GM18507 (cell line): Measurements from ENCODE around the gene TNIK.
"Not testable (repeated sequence)": the region's sequence is repeated elsewhere in the genome, so short reads cannot be mapped to it uniquely, and the experiment has no call there.

ENCODE experiments used
- DNase-seq: peaks from one replicate; pipeline ENCODE4 v3.0.0; 2011; ENCODE audit warnings: low read depth; ENCODE audit not compliant: insufficient read length; ENCODE audit errors: extremely low spot score
- FAIRE-seq: peaks from 2 replicates; lab custom pipeline; 2011; peaks lifted over from hg19 to GRCh38; lab: Jason Lieb, UNC

Gene TNIK

DNA sequence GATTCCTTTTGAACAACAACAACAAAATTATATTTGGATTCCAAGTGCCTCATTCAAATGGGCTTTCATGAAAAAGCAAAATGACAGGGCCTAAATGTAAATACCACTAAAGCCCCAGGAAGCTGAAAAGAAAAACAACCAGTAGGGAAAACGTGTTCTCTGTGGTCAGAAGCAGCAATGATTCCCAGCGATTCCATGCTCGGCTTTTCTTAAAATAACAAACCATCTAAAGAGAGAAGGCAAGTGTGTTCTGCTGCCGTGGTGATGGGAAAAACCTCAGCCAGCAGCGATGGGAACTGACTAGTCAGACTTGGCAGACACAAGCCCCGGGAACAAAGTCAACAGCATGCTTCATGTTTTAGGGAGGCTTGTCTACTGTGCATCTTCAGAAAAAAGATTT, 153.6 kb downstream of the TNIK start:
- DNase-seq (no peak), FAIRE-seq (no peak)

GRCh38 chr3:171305823-171306222, 154.4 kb downstream of the TNIK start:
- not testable (repeated sequence) for DNase-seq, FAIRE-seq

DNA sequence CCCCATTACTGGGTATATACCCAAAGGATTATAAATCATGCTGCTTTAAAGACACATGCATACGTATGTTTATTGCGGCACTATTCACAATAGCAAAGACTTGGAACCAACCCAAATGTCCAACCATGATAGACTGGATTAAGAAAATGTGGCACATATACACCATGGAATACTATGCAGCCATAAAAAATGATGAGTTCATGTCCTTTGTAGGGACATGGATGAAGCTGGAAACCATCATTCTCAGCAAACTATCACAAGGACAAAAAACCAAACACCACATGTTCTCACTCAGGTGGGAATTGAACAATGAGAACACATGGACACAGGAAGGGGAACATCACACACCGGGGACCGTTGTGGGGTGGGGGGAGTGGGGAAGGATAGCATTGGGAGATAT, 155.7 kb downstream of the TNIK start:
- DNase-seq, FAIRE-seq: not testable (repeated sequence)

- not testable (repeated sequence) for FAIRE-seq, DNase-seq
These were observed 156.2 kb downstream of the TNIK start for GRCh38 chr3:171304017-171304416.

DNA sequence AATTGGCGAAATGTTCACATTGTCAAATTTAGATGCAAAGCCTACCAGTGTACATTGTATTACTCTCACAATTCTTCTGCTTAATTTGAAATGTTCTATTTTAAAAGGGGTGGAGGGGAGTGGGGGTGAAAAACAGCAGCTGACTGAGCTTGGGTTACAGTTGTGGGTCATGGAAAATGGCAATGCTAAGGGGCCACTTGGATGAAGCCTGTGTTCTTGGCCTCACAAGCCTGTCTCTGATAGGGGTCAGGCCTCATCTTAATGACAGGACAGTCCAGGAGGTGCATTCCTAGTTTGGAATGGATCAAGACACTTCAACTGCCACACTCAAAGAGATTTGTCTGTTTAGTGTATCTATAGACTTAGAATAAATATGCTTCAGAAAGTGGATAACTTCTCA, 158.2 kb downstream of the TNIK start:
- no peak for DNase-seq
- FAIRE-seq, result no peak

DNA sequence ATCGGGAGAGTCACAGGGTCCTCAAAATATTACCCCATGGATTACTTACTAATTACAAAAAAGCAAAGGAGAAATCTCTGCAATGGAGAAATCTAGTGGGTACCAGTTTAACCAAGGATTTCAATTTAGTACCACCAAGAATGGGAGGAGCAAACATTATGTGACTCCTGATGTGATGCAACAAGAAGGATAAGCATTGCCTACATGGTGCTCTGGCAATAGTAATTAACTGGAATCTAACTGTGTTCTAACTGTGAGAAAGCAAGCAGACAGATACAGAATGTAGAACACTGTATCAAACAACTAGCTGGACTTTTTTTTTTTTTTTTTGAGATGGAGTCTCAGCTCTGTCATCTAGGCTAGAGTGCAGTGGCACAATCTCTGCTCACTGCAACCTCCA, 159.2 kb downstream of the TNIK start:
- no peak for FAIRE-seq
- no peak for DNase-seq

GRCh38 chr3:171297951-171298350, 162.3 kb downstream of the TNIK start:
- FAIRE-seq, result no peak
- DNase-seq, result no peak

DNA sequence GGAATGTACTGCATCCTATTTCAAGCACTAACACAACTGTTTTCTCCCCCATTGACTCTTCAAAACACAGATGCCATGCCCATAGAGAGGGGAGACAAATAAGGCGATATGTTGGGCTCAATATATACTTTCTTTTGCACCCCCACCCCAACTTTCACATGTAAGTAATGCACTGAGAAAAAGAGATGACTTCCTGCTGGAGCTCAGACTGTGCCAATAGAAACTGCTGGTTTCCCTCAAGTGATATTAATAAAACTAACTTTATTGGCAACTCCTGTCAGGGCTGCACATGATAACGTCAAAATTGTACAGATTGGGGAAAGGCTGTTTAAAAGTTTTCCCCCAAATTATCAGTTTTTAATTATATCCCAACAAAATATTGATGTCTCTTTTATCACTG, 163.0 kb downstream of the TNIK start:
- DNase-seq, result no peak
- no peak for FAIRE-seq

DNA sequence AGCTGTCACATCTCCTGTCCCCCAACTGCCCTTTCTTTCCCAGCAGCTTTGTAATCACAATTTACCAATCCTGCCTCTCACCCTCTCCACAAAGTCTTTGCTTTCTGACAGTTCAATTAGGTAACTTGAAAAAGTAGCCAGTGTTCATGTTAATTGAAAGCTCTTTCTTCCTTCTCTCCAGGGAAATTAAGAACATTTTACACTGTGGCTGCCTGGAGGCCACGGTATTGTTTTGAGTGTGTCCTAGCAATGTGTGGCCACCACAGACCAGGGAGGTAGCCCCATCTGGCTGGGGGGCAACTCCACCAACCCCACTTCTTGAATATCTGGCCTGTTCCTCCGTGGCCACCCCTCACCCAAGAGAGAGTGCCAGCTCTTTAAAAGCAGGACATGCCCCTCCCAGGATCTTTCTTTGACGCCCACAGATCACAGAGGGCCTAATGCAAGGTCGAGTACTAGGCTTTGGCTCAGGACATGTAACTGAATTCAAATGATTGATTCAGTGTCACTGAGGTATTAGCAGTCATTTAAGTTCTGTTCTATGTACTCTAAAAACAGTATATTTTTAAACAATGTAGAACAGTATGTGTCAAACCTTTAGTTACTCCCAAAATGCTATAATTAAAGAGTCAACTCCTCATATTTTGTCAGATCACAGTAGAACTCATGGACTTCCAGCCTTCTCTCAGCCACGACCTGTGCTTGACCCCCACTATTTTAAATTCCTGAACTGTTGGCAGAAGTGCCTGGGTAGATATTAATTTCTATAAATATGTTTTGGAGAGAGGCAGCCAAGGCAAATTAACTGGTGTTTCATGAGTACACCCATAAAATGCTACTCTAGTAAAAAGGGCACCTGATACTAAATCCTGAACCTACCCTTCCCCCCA, 164.5 kb downstream of the TNIK start:
- no peak for DNase-seq
- no peak for FAIRE-seq

DNA sequence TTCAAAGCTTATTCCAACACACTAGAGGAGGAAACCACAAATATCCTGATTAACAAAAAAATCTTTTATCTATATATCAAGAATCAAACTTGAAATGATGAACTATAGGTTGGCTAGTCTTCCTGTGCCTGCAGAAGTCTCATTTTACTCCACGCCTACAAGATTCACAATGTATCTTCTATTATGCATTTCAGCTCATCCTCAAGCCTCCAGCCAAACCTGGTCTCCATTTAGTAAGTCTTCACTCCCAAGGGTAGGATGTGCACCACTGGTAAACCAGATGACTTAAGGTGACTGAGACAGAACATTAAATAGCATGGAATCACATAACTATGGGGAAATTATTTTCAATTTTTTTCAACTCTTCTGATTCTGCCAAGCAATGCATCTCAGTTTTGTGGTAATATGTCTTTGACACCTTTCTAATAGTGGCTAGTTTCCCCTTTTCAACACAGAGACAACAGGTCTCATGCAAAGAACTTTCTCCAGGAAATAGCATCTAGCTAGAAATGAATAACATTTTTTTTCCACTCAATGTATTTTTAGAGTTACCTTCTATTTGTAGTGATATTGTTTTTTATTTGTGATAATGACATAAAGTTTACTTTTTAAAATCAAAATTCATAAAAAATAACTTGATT, 166.9 kb downstream of the TNIK start:
- FAIRE-seq (peak; percentile 88), DNase-seq (no peak)

GRCh38 chr3:171290680-171291079, 169.5 kb downstream of the TNIK start:
- DNase-seq, result no peak
- FAIRE-seq, result no peak

GRCh38 chr3:171289291-171289690, 170.9 kb downstream of the TNIK start:
- FAIRE-seq (no peak), DNase-seq (no peak)

- not testable (repeated sequence) for DNase-seq, FAIRE-seq
These were observed 172.4 kb downstream of the TNIK start for GRCh38 chr3:171287761-171288160.

GRCh38 chr3:171286580-171287249, 173.5 kb downstream of the TNIK start:
- no peak for DNase-seq
- peak; percentile 84 for FAIRE-seq

DNA sequence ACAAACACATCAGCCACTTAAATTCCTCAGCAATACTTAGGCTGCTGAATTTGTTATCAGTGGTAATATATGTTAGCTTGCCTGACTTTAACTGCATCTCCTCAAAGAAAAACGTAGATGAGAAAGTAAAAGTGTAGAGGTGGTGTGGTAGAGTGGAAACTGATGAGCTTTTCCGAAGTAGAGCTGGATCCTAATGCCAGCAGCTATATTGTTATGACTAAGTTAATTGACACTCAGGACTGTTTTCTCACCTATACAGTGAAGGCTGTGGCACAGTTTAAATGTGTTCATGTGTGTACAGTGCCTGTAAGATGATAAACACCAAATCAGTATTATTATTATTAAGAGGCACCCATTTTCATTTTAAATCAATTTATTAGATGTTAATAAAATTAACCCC, 174.9 kb downstream of the TNIK start:
- FAIRE-seq, result peak; percentile 76
- DNase-seq, result no peak

GRCh38 chr3:171284308-171285075, 175.7 kb downstream of the TNIK start:
- no peak for DNase-seq
- peak; percentile 90 for FAIRE-seq

GRCh38 chr3:171283848-171284222, 176.4 kb downstream of the TNIK start:
- peak; percentile 89 for FAIRE-seq
- no peak for DNase-seq

- FAIRE-seq (no peak), DNase-seq (no peak)
These were observed 176.9 kb downstream of the TNIK start for GRCh38 chr3:171283183-171283847.

- DNase-seq (no peak), FAIRE-seq (no peak)
These were observed 178.2 kb downstream of the TNIK start for GRCh38 chr3:171282041-171282440.
